DMS53 (cell line): ENCODE data around the gene ALS2CL.

ENCODE experiments used
- DNase-seq: peaks from one replicate; lab custom pipeline; 2025; lab: John Stamatoyannopoulos, UW

The ALS2CL gene

GRCh38 chr3:46716461-46717441 lies 23.3 kb upstream of the ALS2CL start:
- DNase-seq: no peak

- no peak for DNase-seq
Observed at GRCh38 chr3:46715507-46716175, 22.2 kb upstream of the ALS2CL start.

- no peak for DNase-seq
Observed at GRCh38 chr3:46714728-46715506, 21.4 kb upstream of the ALS2CL start.

- peak; percentile 67 for DNase-seq
Observed at GRCh38 chr3:46713898-46714552, 20.5 kb upstream of the ALS2CL start.

- no peak for DNase-seq
Observed at GRCh38 chr3:46713050-46713897, 19.8 kb upstream of the ALS2CL start.

- DNase-seq: no peak
Observed at GRCh38 chr3:46712191-46713049, 18.9 kb upstream of the ALS2CL start.

GRCh38 chr3:46711760-46712159 lies 18.3 kb upstream of the ALS2CL start:
- no peak for DNase-seq

GRCh38 chr3:46711305-46711704 lies 17.8 kb upstream of the ALS2CL start:
- DNase-seq: no peak

- DNase-seq: no peak
Observed at GRCh38 chr3:46710671-46711295, 17.3 kb upstream of the ALS2CL start.

GRCh38 chr3:46710229-46710628 lies 16.8 kb upstream of the ALS2CL start:
- DNase-seq: no peak

GRCh38 chr3:46709721-46710120 lies 16.2 kb upstream of the ALS2CL start:
- DNase-seq: no peak

GRCh38 chr3:46709157-46709654 lies 15.7 kb upstream of the ALS2CL start:
- DNase-seq: no peak

- no peak for DNase-seq
Observed at GRCh38 chr3:46708401-46709156, 15.1 kb upstream of the ALS2CL start.

GRCh38 chr3:46707601-46708011 lies 14.1 kb upstream of the ALS2CL start:
- no peak for DNase-seq

GRCh38 chr3:46706771-46707582 lies 13.5 kb upstream of the ALS2CL start:
- DNase-seq: no peak

GRCh38 chr3:46705751-46706552 lies 12.5 kb upstream of the ALS2CL start:
- DNase-seq: peak; percentile 60

- DNase-seq: peak; percentile 68
Observed at GRCh38 chr3:46705022-46705530, 11.6 kb upstream of the ALS2CL start.
